OCI-LY7 (cell line): ENCODE measurements around the gene CLEC18C.
"Not testable (repeated sequence)": the region's sequence is repeated elsewhere in the genome, so short reads cannot be mapped to it uniquely, and the experiment has no call there.

Experiments used
- EZH2phosphoT487 ChIP-seq: fragments of 200-600 bp; sonication (generic); IDR thresholded peaks from 2 replicates; pipeline ENCODE4 v1.6.1; 2018; ENCODE audit warnings: low read depth, borderline replicate concordance, mild to moderate bottlenecking, mixed run types, antibody characterized with exemption, low read length, moderate library complexity, mixed read lengths
- TF ChIP-seq, protein P1 (sequence below): fragments of 200-600 bp; sonication (generic); conservative IDR thresholded peaks from 2 replicates; pipeline ENCODE4 v1.5.1; 2014; ENCODE audit warnings: mild to moderate bottlenecking, antibody characterized with exemption, low read length, moderate library complexity, mixed read lengths

DNA sequence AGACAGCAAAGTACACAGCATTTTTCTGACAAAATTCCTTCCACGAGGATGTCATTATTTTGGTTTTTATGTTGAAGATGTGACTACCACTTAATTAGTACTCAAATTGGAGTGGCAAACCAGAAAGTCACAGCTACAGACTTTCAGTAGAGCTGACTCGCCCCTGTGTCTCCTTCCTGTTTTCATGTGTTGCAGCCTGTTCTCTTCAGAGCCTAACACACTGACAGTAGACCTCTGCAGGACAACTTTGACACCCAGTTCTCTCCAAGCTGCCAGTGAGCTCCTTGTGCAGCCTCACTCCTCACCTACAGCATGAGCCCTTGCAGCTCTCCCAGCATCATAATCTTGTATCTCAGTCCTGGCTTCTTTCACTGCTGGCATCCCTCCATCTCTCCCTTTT lies 49.0 kb downstream of the CLEC18C start:
- TF ChIP-seq, protein P1, sequence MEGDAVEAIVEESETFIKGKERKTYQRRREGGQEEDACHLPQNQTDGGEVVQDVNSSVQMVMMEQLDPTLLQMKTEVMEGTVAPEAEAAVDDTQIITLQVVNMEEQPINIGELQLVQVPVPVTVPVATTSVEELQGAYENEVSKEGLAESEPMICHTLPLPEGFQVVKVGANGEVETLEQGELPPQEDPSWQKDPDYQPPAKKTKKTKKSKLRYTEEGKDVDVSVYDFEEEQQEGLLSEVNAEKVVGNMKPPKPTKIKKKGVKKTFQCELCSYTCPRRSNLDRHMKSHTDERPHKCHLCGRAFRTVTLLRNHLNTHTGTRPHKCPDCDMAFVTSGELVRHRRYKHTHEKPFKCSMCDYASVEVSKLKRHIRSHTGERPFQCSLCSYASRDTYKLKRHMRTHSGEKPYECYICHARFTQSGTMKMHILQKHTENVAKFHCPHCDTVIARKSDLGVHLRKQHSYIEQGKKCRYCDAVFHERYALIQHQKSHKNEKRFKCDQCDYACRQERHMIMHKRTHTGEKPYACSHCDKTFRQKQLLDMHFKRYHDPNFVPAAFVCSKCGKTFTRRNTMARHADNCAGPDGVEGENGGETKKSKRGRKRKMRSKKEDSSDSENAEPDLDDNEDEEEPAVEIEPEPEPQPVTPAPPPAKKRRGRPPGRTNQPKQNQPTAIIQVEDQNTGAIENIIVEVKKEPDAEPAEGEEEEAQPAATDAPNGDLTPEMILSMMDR: not testable (repeated sequence)
- not testable (repeated sequence) for TF ChIP-seq EZH2phosphoT487
